Activated CD4-positive, alpha-beta T cell treated with anti-CD3 and anti-CD28 coated beads for 36 hours (primary cell): ENCODE results near the gene BACE2. TPM values are rescaled to one million over a fixed set of nuclear protein-coding genes. Genes with fewer than 3 reads are reported as not detected.
"Not testable (repeated sequence)": the region's sequence is repeated elsewhere in the genome, so short reads cannot be mapped to it uniquely, and the experiment has no call there.

ENCODE experiments used
- ATAC-seq: fragments of 200-7000 bp; cut with Tn5 transposase; one replicate; pipeline ENCODE4 v1.10.0; 2021; ENCODE audit warnings: mild to moderate bottlenecking, moderate library complexity
- CTCF ChIA-PET: fragments of 350-600 bp; sonication (Branson Sonifier 250); formaldehyde crosslinking; loops from one replicate; lab custom pipeline; 2021; ENCODE audit warnings: antibody characterized with exemption; lab: Charles Lee
- POLR2A ChIA-PET: fragments of 350-600 bp; sonication (Branson Sonifier 250); formaldehyde crosslinking; loops from one replicate; lab custom pipeline; 2021; ENCODE audit warnings: antibody characterized with exemption, inconsistent platforms; lab: Charles Lee
- DNase-seq: peaks from one replicate; pipeline ENCODE4 v3.0.0-alpha.2; 2020
- H3K27ac Mint-ChIP-seq: one replicate; pipeline ENCODE4 v1.8.0; 2021; ENCODE audit warnings: mixed read lengths
- H3K27me3 Mint-ChIP-seq: one replicate; pipeline ENCODE4 v1.8.0; 2021; ENCODE audit warnings: mixed read lengths
- H3K36me3 Mint-ChIP-seq: one replicate; pipeline ENCODE4 v1.8.0; 2021; ENCODE audit warnings: low read depth, mixed read lengths
- H3K4me1 Mint-ChIP-seq: one replicate; pipeline ENCODE4 v1.8.0; 2021; ENCODE audit warnings: mixed read lengths
- H3K4me3 Mint-ChIP-seq: one replicate; pipeline ENCODE4 v1.8.0; 2021; ENCODE audit warnings: mild to moderate bottlenecking, moderate library complexity, mixed read lengths
- H3K9me3 Mint-ChIP-seq: one replicate; pipeline ENCODE4 v1.8.0; 2021; ENCODE audit warnings: low read depth, mixed read lengths
- intact Hi-C, 2 experiments: fragments of 100-400 bp; cut with DNase I in 1 of 2; cut with micrococcal nuclease in 1 of 2; formaldehyde crosslinking; loops; one replicate each; pipeline versions ENCODE4 v1.14.2 to v1.15.1; 2022 to 2024; cut with DNase I, micrococcal nuclease
- total RNA-seq, 2 experiments: library from RNA; stranded (reverse); gene quantifications; one replicate each; pipeline ENCODE4 v1.2.3, GENCODE V29; 2021

Gene BACE2
- total RNA-seq, 2 experiments from 2014 or later, result 0.25 to 0.50 TPM

- ChIA-PET POLR2A (interaction anchor here (0.7 kb wide), 1 partner anchor 41 kb away, joined by 3 read pairs; no protein-coding TSS in a partner anchor), CTCF (no interaction called here)
- no peak overlapping the region for H3K4me3 Mint-ChIP-seq
- peaks cover 11% of the 10 kb centered on the region for H3K9me3 Mint-ChIP-seq
- peaks cover 2% of the 10 kb centered on the region for H3K27me3 Mint-ChIP-seq
- ATAC-seq, result no peak
- DNase-seq, result no peak
- no peaks in the 10 kb centered on the region for H3K4me1 Mint-ChIP-seq
- intact Hi-C loops, result no loop called here
- H3K36me3 Mint-ChIP-seq, result no peaks in the 10 kb centered on the region
- no peak overlapping the region for H3K27ac Mint-ChIP-seq
Measured at GRCh38 chr21:41186755-41187536, 19.0 kb downstream of the BACE2 start.

GRCh38 chr21:41187537-41188025 lies 19.6 kb downstream of the BACE2 start:
- H3K36me3 Mint-ChIP-seq, result no peaks in the 10 kb centered on the region
- no peaks in the 10 kb centered on the region for H3K27me3 Mint-ChIP-seq
- H3K4me1 Mint-ChIP-seq, result no peaks in the 10 kb centered on the region
- ATAC-seq (no peak), DNase-seq (no peak)
- intact Hi-C loops, result no loop called here
- CTCF ChIA-PET, result no interaction called here
- H3K9me3 Mint-ChIP-seq, result peaks cover 11% of the 10 kb centered on the region
- POLR2A ChIA-PET, result interaction anchor here (0.7 kb wide), 1 partner anchor 41 kb away, joined by 3 read pairs; no protein-coding TSS in a partner anchor
- no peak overlapping the region for H3K27ac Mint-ChIP-seq
- no peak overlapping the region for H3K4me3 Mint-ChIP-seq

DNA sequence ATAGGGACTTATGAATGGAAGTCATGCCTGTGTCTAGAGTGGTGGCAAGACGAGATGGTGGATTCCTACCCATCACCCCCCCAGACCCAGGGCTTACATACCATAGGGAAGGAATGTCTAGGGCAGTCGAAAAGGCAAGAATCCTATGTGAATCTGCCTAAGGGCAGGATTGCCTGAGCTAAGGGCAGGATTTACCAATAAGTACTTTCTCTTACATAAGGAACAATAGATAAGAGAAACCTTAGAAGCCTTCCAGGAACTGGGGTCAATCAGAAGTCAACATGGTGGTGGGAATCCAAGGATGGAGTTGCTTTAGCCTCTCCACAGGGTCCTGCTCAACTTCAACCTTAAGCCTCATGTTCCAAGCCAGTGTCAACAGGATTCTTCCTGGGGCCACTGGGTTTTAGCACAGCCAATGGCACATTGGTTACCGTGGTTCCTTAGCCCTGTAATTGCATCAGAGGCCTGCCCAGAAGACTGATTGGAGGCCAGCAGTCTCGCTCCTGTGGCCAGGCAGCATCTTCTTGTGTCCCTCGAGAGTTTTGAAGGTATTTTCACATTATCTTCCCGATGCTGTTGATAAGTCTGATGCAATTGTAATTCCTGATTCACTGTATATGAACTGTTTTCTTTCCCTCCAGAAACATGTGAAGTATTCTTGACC lies 20.7 kb downstream of the BACE2 start:
- no peak for DNase-seq
- no peak for ATAC-seq
- CTCF ChIA-PET, result no interaction called here
- no peak overlapping the region for H3K27ac Mint-ChIP-seq
- H3K36me3 Mint-ChIP-seq, result no peaks in the 10 kb centered on the region
- H3K9me3 Mint-ChIP-seq, result peaks cover 11% of the 10 kb centered on the region
- POLR2A ChIA-PET, result no interaction called here
- intact Hi-C loops, result no loop called here
- H3K4me1 Mint-ChIP-seq, result no peaks in the 10 kb centered on the region
- no peaks in the 10 kb centered on the region for H3K27me3 Mint-ChIP-seq
- no peak overlapping the region for H3K4me3 Mint-ChIP-seq

DNA sequence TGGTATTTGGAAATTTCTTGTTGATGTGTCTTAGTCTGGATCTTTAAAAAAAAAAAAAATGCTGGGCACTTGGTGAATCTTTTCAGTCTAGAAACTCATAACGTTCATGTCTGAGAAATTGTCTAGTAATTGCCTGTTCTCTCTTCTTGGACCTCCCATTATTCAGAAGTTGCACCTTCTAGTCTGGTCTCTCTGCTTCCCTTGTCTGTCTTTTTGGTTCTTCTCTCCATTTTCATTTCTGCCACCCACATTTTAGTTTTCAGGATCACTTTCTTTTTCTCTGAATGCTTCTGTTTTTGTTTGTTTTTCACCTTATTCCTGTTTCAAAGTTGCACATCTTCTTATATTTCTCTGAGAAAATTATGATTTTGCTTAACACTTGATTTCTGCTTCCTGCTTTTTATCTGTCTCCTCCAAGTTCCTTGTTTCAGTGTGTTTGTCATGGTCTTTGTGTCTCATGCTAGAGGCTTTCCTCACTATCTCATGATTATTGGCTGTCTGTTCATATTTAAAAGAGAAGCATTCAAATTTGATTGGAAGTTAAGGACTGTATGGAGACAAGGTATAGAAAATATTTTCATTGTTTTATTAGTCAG lies 21.3 kb downstream of the BACE2 start:
- intact Hi-C loops, result no loop called here
- no peak overlapping the region for H3K4me3 Mint-ChIP-seq
- no peaks in the 10 kb centered on the region for H3K27me3 Mint-ChIP-seq
- no peak for DNase-seq
- H3K9me3 Mint-ChIP-seq, result peaks cover 11% of the 10 kb centered on the region
- POLR2A ChIA-PET, result no interaction called here
- no peak for ATAC-seq
- no peaks in the 10 kb centered on the region for H3K4me1 Mint-ChIP-seq
- H3K27ac Mint-ChIP-seq, result no peak overlapping the region
- CTCF ChIA-PET, result no interaction called here
- no peaks in the 10 kb centered on the region for H3K36me3 Mint-ChIP-seq

- H3K36me3 Mint-ChIP-seq, CTCF ChIA-PET, POLR2A ChIA-PET, H3K27me3 Mint-ChIP-seq, H3K4me3 Mint-ChIP-seq, H3K27ac Mint-ChIP-seq, H3K4me1 Mint-ChIP-seq, intact Hi-C loops, ATAC-seq, DNase-seq: not testable (repeated sequence)
- peaks cover 11% of the 10 kb centered on the region for H3K9me3 Mint-ChIP-seq
Measured at GRCh38 chr21:41192552-41192951, 24.6 kb downstream of the BACE2 start.

DNA sequence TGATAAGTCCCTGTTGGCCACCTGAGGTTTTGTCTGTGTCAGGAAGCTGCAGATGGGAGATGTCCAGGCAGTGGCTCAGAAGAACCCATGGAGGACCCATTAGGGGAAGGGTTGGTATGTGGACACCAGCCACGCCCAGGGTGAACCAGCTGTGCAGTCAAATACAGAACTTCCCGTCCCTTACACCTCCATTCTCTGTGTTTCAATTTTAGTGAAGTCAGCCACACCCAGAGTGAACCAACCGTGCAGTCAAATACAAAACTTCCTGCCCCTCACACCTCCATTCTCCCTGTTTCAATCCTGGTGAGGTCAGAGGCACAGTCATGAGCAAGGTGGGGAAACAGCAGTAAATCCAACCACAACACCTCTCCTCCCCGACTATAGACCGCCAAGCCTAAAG lies 27.4 kb downstream of the BACE2 start:
- no peaks in the 10 kb centered on the region for H3K36me3 Mint-ChIP-seq
- ATAC-seq, result no peak
- H3K27me3 Mint-ChIP-seq, result no peaks in the 10 kb centered on the region
- peaks cover 2% of the 10 kb centered on the region for H3K9me3 Mint-ChIP-seq
- POLR2A ChIA-PET, result no interaction called here
- no peak for DNase-seq
- no peak overlapping the region for H3K27ac Mint-ChIP-seq
- intact Hi-C loops, result no loop called here
- H3K4me1 Mint-ChIP-seq, result no peaks in the 10 kb centered on the region
- CTCF ChIA-PET, result no interaction called here
- no peak overlapping the region for H3K4me3 Mint-ChIP-seq

DNA sequence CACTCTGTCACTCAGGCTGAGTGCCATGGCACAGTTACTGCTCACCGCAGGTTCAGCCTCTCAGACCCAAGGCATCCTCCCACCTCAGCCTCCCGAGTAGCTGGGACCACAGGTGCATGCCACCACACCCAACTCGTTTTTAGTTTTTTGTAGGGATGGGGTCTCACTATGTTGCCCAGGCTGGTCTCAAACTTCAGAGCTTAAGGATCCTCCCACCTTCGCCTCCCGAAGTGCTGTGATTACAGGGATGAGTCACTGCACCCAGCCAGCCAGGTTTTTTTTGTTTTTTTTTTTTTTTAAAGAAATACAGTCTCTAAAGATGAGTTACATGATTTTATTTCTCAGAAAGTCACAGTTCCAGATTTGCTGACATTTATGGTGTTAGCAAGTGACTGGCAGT lies 29.0 kb downstream of the BACE2 start:
- no peak for ATAC-seq
- no peak overlapping the region for H3K4me3 Mint-ChIP-seq

GRCh38 chr21:41197582-41197981 lies 29.6 kb downstream of the BACE2 start:
- no peak for DNase-seq
- Mint-ChIP-seq H3K27ac (no peak overlapping the region), H3K4me3 (no peak overlapping the region), H3K9me3 (no peaks in the 10 kb centered on the region), H3K36me3 (no peaks in the 10 kb centered on the region), H3K4me1 (no peaks in the 10 kb centered on the region), H3K27me3 (peaks cover 5% of the 10 kb centered on the region)
- intact Hi-C loops, result no loop called here
- no peak for ATAC-seq
- POLR2A ChIA-PET, result no interaction called here
- CTCF ChIA-PET, result no interaction called here

More for the DNA sequence above, 29.0 kb downstream of the BACE2 start:
- Mint-ChIP-seq H3K4me1 (no peaks in the 10 kb centered on the region), H3K27me3 (peaks cover under 1% of the 10 kb centered on the region), H3K9me3 (no peaks in the 10 kb centered on the region), H3K36me3 (no peaks in the 10 kb centered on the region), H3K27ac (no peak overlapping the region)
- intact Hi-C loops, result no loop called here
- POLR2A ChIA-PET, result no interaction called here
- CTCF ChIA-PET, result no interaction called here
- no peak for DNase-seq

GRCh38 chr21:41198647-41199046 lies 30.7 kb downstream of the BACE2 start:
- POLR2A ChIA-PET, DNase-seq, H3K4me3 Mint-ChIP-seq, intact Hi-C loops, ATAC-seq, H3K36me3 Mint-ChIP-seq, H3K4me1 Mint-ChIP-seq, H3K9me3 Mint-ChIP-seq, CTCF ChIA-PET, H3K27ac Mint-ChIP-seq: not testable (repeated sequence)
- peaks cover 12% of the 10 kb centered on the region for H3K27me3 Mint-ChIP-seq

- POLR2A ChIA-PET, result no interaction called here
- CTCF ChIA-PET, result no interaction called here
- Mint-ChIP-seq H3K4me1 (no peaks in the 10 kb centered on the region), H3K27me3 (peaks cover 13% of the 10 kb centered on the region), H3K27ac (no peak overlapping the region), H3K4me3 (no peak overlapping the region), H3K9me3 (no peaks in the 10 kb centered on the region), H3K36me3 (no peaks in the 10 kb centered on the region)
- DNase-seq (no peak), ATAC-seq (no peak)
- intact Hi-C loops, result no loop called here
Measured at GRCh38 chr21:41199123-41199522, 31.2 kb downstream of the BACE2 start.

- intact Hi-C loops, result no loop called here
- DNase-seq (no peak), ATAC-seq (no peak)
- no peak overlapping the region for H3K27ac Mint-ChIP-seq
- no peak overlapping the region for H3K4me3 Mint-ChIP-seq
- peaks cover 13% of the 10 kb centered on the region for H3K27me3 Mint-ChIP-seq
- H3K36me3 Mint-ChIP-seq, result no peaks in the 10 kb centered on the region
- ChIA-PET POLR2A (no interaction called here), CTCF (no interaction called here)
- H3K9me3 Mint-ChIP-seq, result no peaks in the 10 kb centered on the region
- no peaks in the 10 kb centered on the region for H3K4me1 Mint-ChIP-seq
Measured at GRCh38 chr21:41199588-41199987, 31.6 kb downstream of the BACE2 start.
